Esophagus muscularis mucosa (tissue), 3 donors: Measurements from ENCODE around the gene MYZAP.

Experiments used
- POLR2A ChIP-seq: fragments of 450-650 bp; IDR thresholded peaks from one replicate; pipeline ENCODE4 v1.6.1; 2017; ENCODE audit warnings: antibody characterized with exemption, moderate library complexity, mild to moderate bottlenecking, low read depth
- TF ChIP-seq, protein P1 (sequence below), 3 experiments: fragments of 200-600 bp in 2 of 3; fragments of 450-650 bp in 1 of 3; sonication (generic) in 2 of 3; IDR thresholded peaks; one replicate each; pipeline ENCODE4 v1.5.1; 2017 to 2019; ENCODE audit warnings: antibody characterized with exemption in 3 of 3, mild to moderate bottlenecking in 2 of 3, moderate library complexity in 1 of 3

DNA sequence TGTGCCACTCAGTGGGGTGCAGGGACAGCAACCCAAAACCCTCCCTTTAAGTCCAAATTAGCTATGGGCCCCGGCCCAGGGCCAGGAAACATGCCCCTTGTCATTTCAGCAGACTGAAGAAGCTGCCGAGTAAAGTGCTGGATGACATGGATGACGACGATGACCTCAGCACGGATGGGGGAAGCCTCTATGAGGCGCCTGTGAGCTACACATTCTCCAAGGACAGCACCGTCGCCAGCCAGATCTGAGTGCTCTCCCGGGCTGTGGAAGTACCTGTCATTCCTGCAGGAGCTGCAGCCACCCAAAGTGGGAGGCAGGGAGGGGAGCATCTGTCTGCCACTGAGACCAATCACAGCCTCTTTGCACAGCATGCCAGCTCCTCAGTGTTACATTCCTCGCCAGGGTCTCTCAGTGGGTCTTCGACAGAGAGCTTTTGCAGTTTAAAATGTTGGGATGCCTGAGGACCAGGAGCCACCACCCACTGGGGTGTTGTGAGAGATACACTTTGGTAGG lies 44.4 kb upstream of the MYZAP start:
- TF ChIP-seq, protein P1, sequence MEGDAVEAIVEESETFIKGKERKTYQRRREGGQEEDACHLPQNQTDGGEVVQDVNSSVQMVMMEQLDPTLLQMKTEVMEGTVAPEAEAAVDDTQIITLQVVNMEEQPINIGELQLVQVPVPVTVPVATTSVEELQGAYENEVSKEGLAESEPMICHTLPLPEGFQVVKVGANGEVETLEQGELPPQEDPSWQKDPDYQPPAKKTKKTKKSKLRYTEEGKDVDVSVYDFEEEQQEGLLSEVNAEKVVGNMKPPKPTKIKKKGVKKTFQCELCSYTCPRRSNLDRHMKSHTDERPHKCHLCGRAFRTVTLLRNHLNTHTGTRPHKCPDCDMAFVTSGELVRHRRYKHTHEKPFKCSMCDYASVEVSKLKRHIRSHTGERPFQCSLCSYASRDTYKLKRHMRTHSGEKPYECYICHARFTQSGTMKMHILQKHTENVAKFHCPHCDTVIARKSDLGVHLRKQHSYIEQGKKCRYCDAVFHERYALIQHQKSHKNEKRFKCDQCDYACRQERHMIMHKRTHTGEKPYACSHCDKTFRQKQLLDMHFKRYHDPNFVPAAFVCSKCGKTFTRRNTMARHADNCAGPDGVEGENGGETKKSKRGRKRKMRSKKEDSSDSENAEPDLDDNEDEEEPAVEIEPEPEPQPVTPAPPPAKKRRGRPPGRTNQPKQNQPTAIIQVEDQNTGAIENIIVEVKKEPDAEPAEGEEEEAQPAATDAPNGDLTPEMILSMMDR (IDR thresholded peaks at IDR 0.05) = no peak
- no peak for TF ChIP-seq POLR2A
